Thyroid gland (tissue), 4 donors: Measurements from ENCODE around the gene GRM8. TPM values are rescaled to one million over a fixed set of nuclear protein-coding genes. Genes with fewer than 3 reads are reported as not detected.

Source experiments
- DNase-seq, 2 donors: peaks; one replicate each; pipeline ENCODE4 v3.0.0-alpha.2; 2019
- H3K27ac ChIP-seq, 3 donors: fragments of 200-600 bp; sonication (generic); 1 replicate in 2 of 3; 2 replicates in 1 of 3; pipeline ENCODE4 v1.5.1; 2016 to 2019; ENCODE audit warnings: mild to moderate bottlenecking in 1 of 3, moderate library complexity in 1 of 3
- H3K27me3 ChIP-seq: fragments of 200-600 bp; sonication (generic); one replicate; pipeline ENCODE4 v1.5.1; 2019
- H3K36me3 ChIP-seq, 2 donors: fragments of 200-600 bp; sonication (generic); one replicate each; pipeline ENCODE4 v1.5.1; 2016 to 2019
- H3K4me1 ChIP-seq, 2 donors: fragments of 200-600 bp; sonication (generic); one replicate each; pipeline ENCODE4 v1.5.1; 2017 to 2019
- H3K4me3 ChIP-seq, 3 donors: fragments of 200-600 bp; sonication (generic); replicated peaks in 1 of 3; 1 replicate in 2 of 3; 2 replicates in 1 of 3; pipeline ENCODE4 v1.5.1; 2016; ENCODE audit warnings: mild to moderate bottlenecking in 1 of 3
- H3K9me3 ChIP-seq: fragments of 200-600 bp; sonication (generic); one replicate; pipeline ENCODE4 v1.5.1; 2017
- CTCF ChIP-seq, 6 experiments: fragments of 200-600 bp in 3 of 6; fragments of 450-650 bp in 3 of 6; sonication (generic) in 3 of 6; IDR thresholded peaks; one replicate each; pipeline ENCODE4 v1.5.1; 2016 to 2019; ENCODE audit warnings: antibody characterized with exemption in 6 of 6, mild to moderate bottlenecking in 2 of 6, inconsistent platforms in 1 of 6, moderate library complexity in 1 of 6
- POLR2A ChIP-seq, 2 donors: fragments of 450-650 bp; IDR thresholded peaks; one replicate each; pipeline ENCODE4 v1.6.1; 2017; ENCODE audit warnings: antibody characterized with exemption in 2 of 2, mild to moderate bottlenecking in 2 of 2, moderate library complexity in 1 of 2
- WGBS, 2 donors: methylation state at CpG; one replicate each; pipeline ENCODE4 v1.1.5; 2017; 5-methylcytosine and 5-hydroxymethylcytosine counted together
- intact Hi-C: fragments of 100-400 bp; cut with DNase I; formaldehyde crosslinking; loops from one replicate; pipeline ENCODE4 v1.15.1; 2023
- total RNA-seq, 4 donors: library from RNA; depleted of rRNA; stranded (reverse); fragments of >200 nt; gene quantifications; one replicate each; pipeline ENCODE4 v1.2.3, GENCODE V29; 2016

Gene GRM8
- total RNA-seq, 4 donors from 2014 or later, result 0.54 to 9.5 (median 4.8) TPM

GRCh38 chr7:126667742-126668366 is 584.9 kb downstream of the GRM8 start:
- Histone ChIP-seq H3K27me3 (no peaks in the 10 kb centered on the region), H3K9me3 (no peaks in the 10 kb centered on the region), H3K4me3 (no peak overlapping the region), H3K27ac (no peak overlapping the region), H3K4me1 (no peaks in the 10 kb centered on the region), H3K36me3 (no peaks in the 10 kb centered on the region)
- 90 to 91% methylated on average over 14 of the region's 14 CpGs for WGBS, 2 donors
- intact Hi-C loops, result no loop called here
- TF ChIP-seq POLR2A (IDR thresholded peaks at IDR 0.05), result no peak
- no peak for TF ChIP-seq CTCF (IDR thresholded peaks at IDR 0.05)
- DNase-seq, result no peak

GRCh38 chr7:126662856-126663255 is 589.9 kb downstream of the GRM8 start:
- Histone ChIP-seq H3K4me1 (no peaks in the 10 kb centered on the region), H3K27ac (no peak overlapping the region)
- intact Hi-C loops, result no loop called here

GRCh38 chr7:126659124-126659523 is 593.6 kb downstream of the GRM8 start:
- Histone ChIP-seq H3K27ac (no peak overlapping the region), H3K9me3 (no peaks in the 10 kb centered on the region), H3K27me3 (no peaks in the 10 kb centered on the region), H3K4me1 (no peaks in the 10 kb centered on the region), H3K4me3 (no peak overlapping the region), H3K36me3 (no peaks in the 10 kb centered on the region)
- intact Hi-C loops, result no loop called here
- no peak for TF ChIP-seq POLR2A (IDR thresholded peaks at IDR 0.05)
- no peak for TF ChIP-seq CTCF (IDR thresholded peaks at IDR 0.05)
- 85% methylated on average over 3 of the region's 3 CpGs for WGBS, 2 donors
- no peak for DNase-seq

More at GRCh38 chr7:126662856-126663255, 589.9 kb downstream of the GRM8 start:
- H3K27me3 ChIP-seq, result no peaks in the 10 kb centered on the region
- H3K36me3 ChIP-seq, result no peaks in the 10 kb centered on the region
- WGBS, 2 donors, result 85 to 87% methylated on average over 4 of the region's 4 CpGs
- no peak overlapping the region for H3K4me3 ChIP-seq
- no peaks in the 10 kb centered on the region for H3K9me3 ChIP-seq
- no peak for TF ChIP-seq POLR2A (IDR thresholded peaks at IDR 0.05)
- no peak for TF ChIP-seq CTCF (IDR thresholded peaks at IDR 0.05)
- DNase-seq, result no peak

- no peak for TF ChIP-seq POLR2A (IDR thresholded peaks at IDR 0.05)
- TF ChIP-seq CTCF (IDR thresholded peaks at IDR 0.05), result no peak
- DNase-seq, result no peak
- Histone ChIP-seq H3K27ac (no peak overlapping the region), H3K4me3 (no peak overlapping the region), H3K36me3 (no peaks in the 10 kb centered on the region), H3K27me3 (no peaks in the 10 kb centered on the region), H3K9me3 (no peaks in the 10 kb centered on the region), H3K4me1 (no peaks in the 10 kb centered on the region)
- WGBS, 2 donors, result 93% methylated on average over 16 of the region's 16 CpGs
- intact Hi-C loops, result no loop called here
These were observed 594.1 kb downstream of the GRM8 start for GRCh38 chr7:126658684-126659083.

GRCh38 chr7:126657599-126658358 is 595.0 kb downstream of the GRM8 start:
- Histone ChIP-seq H3K4me1 (no peaks in the 10 kb centered on the region), H3K27me3 (no peaks in the 10 kb centered on the region), H3K27ac (no peak overlapping the region), H3K36me3 (no peaks in the 10 kb centered on the region), H3K4me3 (no peak overlapping the region), H3K9me3 (no peaks in the 10 kb centered on the region)
- no peak for TF ChIP-seq POLR2A (IDR thresholded peaks at IDR 0.05)
- TF ChIP-seq CTCF (IDR thresholded peaks at IDR 0.05), result no peak
- 75 to 84% methylated on average over 6 of the region's 6 CpGs for WGBS, 2 donors
- intact Hi-C loops, result no loop called here
- no peak for DNase-seq
